ENCODE data around the gene CMTM1. TPM values are rescaled to one million over a fixed set of nuclear protein-coding genes. Genes with fewer than 3 reads are reported as not detected.

The CMTM1 gene
- polyA plus RNA-seq, 1 donor (not counting 4 experiments of a cell fraction or from before 2014, with no cell fraction given) = 0.24 TPM

- no peaks in the 10 kb centered on the region for H3K9me1 ChIP-seq (ENCODE audit: control insufficient read depth, extremely low read depth, insufficient read depth, low read length)
- H2AFZ ChIP-seq (ENCODE audit: control insufficient read depth, low read length) = no peak overlapping the region
- TF ChIP-seq CTCF (optimal IDR thresholded peaks at IDR 0.05 in 1 of 3, IDR thresholded peaks at IDR 0.05 in 1 of 3, conservative IDR thresholded peaks at IDR 0.05 in 1 of 3; ENCODE audit: extremely low read depth in 1 of 3, insufficient read depth in 2 of 3, low read length in 3 of 3) (no peak), EZH2 (IDR thresholded peaks at IDR 0.05; ENCODE audit: low read length) (no peak)
- DNase-seq (ENCODE audit: low read depth, low spot score) (no peak), FAIRE-seq (no peak)
- peaks cover 2% of the 10 kb centered on the region for H3K9me3 ChIP-seq (ENCODE audit: control insufficient read depth, low read depth, low read length)
- no peaks in the 10 kb centered on the region for H4K20me1 ChIP-seq (ENCODE audit: control insufficient read depth, extremely low read depth, insufficient read depth, low read length)
- H3K27me3 ChIP-seq (ENCODE audit: control insufficient read depth, extremely low read depth, insufficient read depth, low read length) = no peaks in the 10 kb centered on the region
- H3K36me3 ChIP-seq (ENCODE audit: control insufficient read depth in 2 of 2, extremely low read depth in 1 of 2, insufficient read depth in 2 of 2, low read length in 2 of 2) = no peaks in the 10 kb centered on the region
- H3K79me2 ChIP-seq (ENCODE audit: control insufficient read depth, insufficient read depth, low read length) = no peaks in the 10 kb centered on the region
- H3K27ac ChIP-seq (ENCODE audit: control insufficient read depth, insufficient read depth, low read length) = no peak overlapping the region
- no peaks in the 10 kb centered on the region for H3K4me1 ChIP-seq (ENCODE audit: control insufficient read depth, extremely low read depth, insufficient read depth, low read length)
- dilution Hi-C loops (cut with MboI; ENCODE audit: extremely low pct_ligation_motif_present, low sequenced_read_pairs) = no loop called here
- H3K4me2 ChIP-seq (ENCODE audit: control insufficient read depth, extremely low read depth, insufficient read depth, low read depth, low read length) = no peak overlapping the region
- no peak overlapping the region for H3K9ac ChIP-seq (ENCODE audit: control insufficient read depth, extremely low read depth, insufficient read depth, low read length)
- no peak overlapping the region for H3K4me3 ChIP-seq (ENCODE audit: control insufficient read depth in 2 of 3, extremely low read depth in 1 of 3, insufficient read depth in 2 of 3, low read depth in 1 of 3, low read length in 3 of 3)
These were observed 31.0 kb downstream of the CMTM1 start for GRCh38 chr16:66596986-66597848.

- H3K9me3 ChIP-seq (ENCODE audit: control insufficient read depth, low read depth, low read length) = peaks cover 2% of the 10 kb centered on the region
- H3K9me1 ChIP-seq (ENCODE audit: control insufficient read depth, extremely low read depth, insufficient read depth, low read length) = no peaks in the 10 kb centered on the region
- no peak for DNase-seq (ENCODE audit: low read depth, low spot score)
- H3K36me3 ChIP-seq (ENCODE audit: control insufficient read depth in 2 of 2, extremely low read depth in 1 of 2, insufficient read depth in 2 of 2, low read length in 2 of 2) = no peaks in the 10 kb centered on the region
- no peak overlapping the region for H3K27ac ChIP-seq (ENCODE audit: control insufficient read depth, insufficient read depth, low read length)
- no peaks in the 10 kb centered on the region for H3K79me2 ChIP-seq (ENCODE audit: control insufficient read depth, insufficient read depth, low read length)
- H3K4me2 ChIP-seq (ENCODE audit: control insufficient read depth, extremely low read depth, insufficient read depth, low read depth, low read length) = no peak overlapping the region
- H3K9ac ChIP-seq (ENCODE audit: control insufficient read depth, extremely low read depth, insufficient read depth, low read length) = no peak overlapping the region
- no peaks in the 10 kb centered on the region for H3K27me3 ChIP-seq (ENCODE audit: control insufficient read depth, extremely low read depth, insufficient read depth, low read length)
- H4K20me1 ChIP-seq (ENCODE audit: control insufficient read depth, extremely low read depth, insufficient read depth, low read length) = no peaks in the 10 kb centered on the region
- no peak overlapping the region for H2AFZ ChIP-seq (ENCODE audit: control insufficient read depth, low read length)
- H3K4me1 ChIP-seq (ENCODE audit: control insufficient read depth, extremely low read depth, insufficient read depth, low read length) = no peaks in the 10 kb centered on the region
- H3K4me3 ChIP-seq (ENCODE audit: control insufficient read depth in 2 of 3, extremely low read depth in 1 of 3, insufficient read depth in 2 of 3, low read depth in 1 of 3, low read length in 3 of 3) = no peak overlapping the region
- no peak for TF ChIP-seq CTCF (optimal IDR thresholded peaks at IDR 0.05 in 1 of 3, IDR thresholded peaks at IDR 0.05 in 1 of 3, conservative IDR thresholded peaks at IDR 0.05 in 1 of 3; ENCODE audit: extremely low read depth in 1 of 3, insufficient read depth in 2 of 3, low read length in 3 of 3)
- no peak for TF ChIP-seq EZH2 (IDR thresholded peaks at IDR 0.05; ENCODE audit: low read length)
- dilution Hi-C loops (cut with MboI; ENCODE audit: extremely low pct_ligation_motif_present, low sequenced_read_pairs) = no loop called here
- FAIRE-seq = no peak
These were observed 31.9 kb downstream of the CMTM1 start for GRCh38 chr16:66598111-66598510.
